ENCODE measurements around the gene GPSM1.
"Not testable (repeated sequence)": the region's sequence is repeated elsewhere in the genome, so short reads cannot be mapped to it uniquely, and the experiment has no call there.

GRCh38 chr9:136407061-136407460 is 79.7 kb downstream of the GPSM1 start:
- TF ChIP-seq EZH2phosphoT487 (IDR thresholded peaks at IDR 0.05; ENCODE audit: borderline replicate concordance, low read depth); RAD21 (IDR thresholded peaks at IDR 0.05; ENCODE audit: low read length); TAF1 (IDR thresholded peaks at IDR 0.05; ENCODE audit: borderline replicate concordance, low read depth, low read length); CTCF (IDR thresholded peaks at IDR 0.05); MXI1 (IDR thresholded peaks at IDR 0.05; ENCODE audit: low read depth, low read length): not testable (repeated sequence)

Measured in SK-N-SH (cell line).